ENCODE results near the gene SIL1.

SIL1 gene

GRCh38 chr5:139228201-139228803, 30.1 kb upstream of the SIL1 start:
- no peak for TF ChIP-seq CTCF (IDR thresholded peaks at IDR 0.05)

- TF ChIP-seq CTCF (IDR thresholded peaks at IDR 0.05) = no peak
These were observed 28.0 kb upstream of the SIL1 start for GRCh38 chr5:139226131-139226530.

- TF ChIP-seq CTCF (IDR thresholded peaks at IDR 0.05) = no peak
These were observed 25.3 kb upstream of the SIL1 start for GRCh38 chr5:139223481-139223880.

GRCh38 chr5:139222346-139222745, 24.2 kb upstream of the SIL1 start:
- no peak for TF ChIP-seq CTCF (IDR thresholded peaks at IDR 0.05)

- TF ChIP-seq CTCF (IDR thresholded peaks at IDR 0.05) = no peak
These were observed 17.2 kb upstream of the SIL1 start for GRCh38 chr5:139215107-139215975.

GRCh38 chr5:139214646-139215045, 16.5 kb upstream of the SIL1 start:
- no peak for TF ChIP-seq CTCF (IDR thresholded peaks at IDR 0.05)

GRCh38 chr5:139212906-139213305, 14.7 kb upstream of the SIL1 start:
- TF ChIP-seq CTCF (IDR thresholded peaks at IDR 0.05) = no peak

Measured in LNCAP (cell line).